ENCODE measurements around the gene ACVR2B.

- no peak for TF ChIP-seq CTCF (IDR thresholded peaks at IDR 0.05)
- TF ChIP-seq POLR2A (IDR thresholded peaks at IDR 0.05), result no peak
These were observed 42.1 kb upstream of the ACVR2B start for GRCh38 chr3:38411591-38411990.
